BJ (cell line): ENCODE results near the gene FBXW9. TPM values are rescaled to one million over a fixed set of nuclear protein-coding genes. Genes with fewer than 3 reads are reported as not detected.
"Not testable (repeated sequence)": the region's sequence is repeated elsewhere in the genome, so short reads cannot be mapped to it uniquely, and the experiment has no call there.

Experiments used
- CTCF ChIA-PET: fragments of 350-600 bp; formaldehyde crosslinking; extraction: SDS; loops from one replicate; lab custom pipeline; 2021; ENCODE audit warnings: antibody characterized with exemption, inconsistent platforms; lab: Yijun Ruan, JAX
- POLR2A ChIA-PET: fragments of 300-600 bp; sonication (Branson Sonifier 250); formaldehyde crosslinking; extraction: SDS; loops from one replicate; lab custom pipeline; 2021; ENCODE audit warnings: antibody characterized with exemption; lab: Charles Lee
- DNase-seq: peaks from one replicate; pipeline ENCODE4 v3.0.0-alpha.2; 2011; ENCODE audit warnings: low read depth
- H3K27me3 ChIP-seq: 2 replicates; pipeline ENCODE4 v1.6.0; 2011; ENCODE audit warnings: low read length; ENCODE audit not compliant: control insufficient read depth, insufficient read depth
- H3K36me3 ChIP-seq: 2 replicates; pipeline ENCODE4 v1.5.1; 2011; ENCODE audit warnings: low read length; ENCODE audit not compliant: control insufficient read depth, insufficient read depth
- H3K4me3 ChIP-seq: 2 replicates; pipeline ENCODE4 v1.5.1; 2011; ENCODE audit warnings: low read depth, mild to moderate bottlenecking, control low read depth, low read length
- CTCF ChIP-seq: IDR thresholded peaks from 2 replicates; pipeline ENCODE4 v1.5.1; 2011; ENCODE audit warnings: low read depth, mild to moderate bottlenecking, control low read depth, inconsistent platforms, low read length, moderate library complexity; ENCODE audit not compliant: insufficient read depth
- polyA plus RNA-seq: library from polyadenylated mRNA; depleted of rRNA; stranded (reverse); fragments of >200 nt; gene quantifications from 2 replicates; pipeline ENCODE4 v1.2.3, GENCODE V29; 2011

Gene FBXW9
- polyA plus RNA-seq, 1 experiment = 13.6 TPM

- no peak overlapping the region for H3K4me3 ChIP-seq
- POLR2A ChIA-PET = no interaction called here
- peaks cover 52% of the 10 kb centered on the region for H3K36me3 ChIP-seq
- CTCF ChIA-PET = no interaction called here
- no peaks in the 10 kb centered on the region for H3K27me3 ChIP-seq
- no peak for TF ChIP-seq CTCF
- no peak for DNase-seq
Observed at GRCh38 chr19:12703046-12703445, 6.6 kb upstream of the FBXW9 start.

GRCh38 chr19:12701596-12702282, 5.3 kb upstream of the FBXW9 start:
- ChIA-PET POLR2A (no interaction called here), CTCF (no interaction called here)
- no peak for TF ChIP-seq CTCF
- Histone ChIP-seq H3K36me3 (peaks cover 53% of the 10 kb centered on the region), H3K27me3 (no peaks in the 10 kb centered on the region), H3K4me3 (no peak overlapping the region)
- no peak for DNase-seq

GRCh38 chr19:12698138-12698537, 1.7 kb upstream of the FBXW9 start:
- ChIA-PET CTCF (interaction anchor here (0.6 to 1.6 kb wide), 2 partner anchors 10 to 17 kb away, joined by 3 to 4 read pairs; partner anchors contain the start of gene DHPS), POLR2A (no interaction called here)
- Histone ChIP-seq H3K27me3 (no peaks in the 10 kb centered on the region), H3K4me3 (no peak overlapping the region), H3K36me3 (peaks cover 30% of the 10 kb centered on the region)
- no peak for DNase-seq
- no peak for TF ChIP-seq CTCF

GRCh38 chr19:12697425-12697824, 994 bp upstream of the FBXW9 start:
- POLR2A ChIA-PET, H3K4me3 ChIP-seq, H3K27me3 ChIP-seq, DNase-seq: not testable (repeated sequence)
- CTCF ChIA-PET = interaction anchor here (1.0 to 1.6 kb wide), 3 partner anchors 16 to 60 kb away, joined by 3 to 4 read pairs (median 3); partner anchors contain the start of gene DHPS
- H3K36me3 ChIP-seq = peaks cover 27% of the 10 kb centered on the region

- CTCF ChIA-PET = interaction anchor here (0.8 to 1.5 kb wide), 4 partner anchors 11 to 175 kb away, joined by 3 read pairs; no protein-coding TSS in a partner anchor
- no peaks in the 10 kb centered on the region for H3K27me3 ChIP-seq
- peak overlapping the region; percentile 82 for H3K4me3 ChIP-seq
- DNase-seq = no peak
- TF ChIP-seq CTCF = no peak
- H3K36me3 ChIP-seq = peaks cover 17% of the 10 kb centered on the region
- POLR2A ChIA-PET = interaction anchor here (0.6 kb wide), 1 partner anchor 63 kb away, joined by 4 read pairs; no protein-coding TSS in a partner anchor
Observed at GRCh38 chr19:12695997-12696365, 450 bp downstream of the FBXW9 start.

GRCh38 chr19:12695514-12695913, 917 bp downstream of the FBXW9 start:
- ChIA-PET POLR2A (no interaction called here), CTCF (interaction anchor here (0.8 kb wide), 2 partner anchors 11 to 71 kb away, joined by 3 read pairs; no protein-coding TSS in a partner anchor)
- no peak for TF ChIP-seq CTCF
- peak overlapping the region; percentile 82 for H3K4me3 ChIP-seq
- no peak for DNase-seq
- no peaks in the 10 kb centered on the region for H3K27me3 ChIP-seq
- peaks cover 13% of the 10 kb centered on the region for H3K36me3 ChIP-seq
